NCI-H1417 (cell line): ENCODE measurements around the gene LHCGR.
A peak's percentile ranks its signal among the peaks of the same experiment; 100 is the strongest.
"Not testable (repeated sequence)": the region's sequence is repeated elsewhere in the genome, so short reads cannot be mapped to it uniquely, and the experiment has no call there.

Experiments
- DNase-seq, 3 experiments: peaks; one replicate each; lab custom pipeline; 2025; lab: John Stamatoyannopoulos, UW

LHCGR gene

DNA sequence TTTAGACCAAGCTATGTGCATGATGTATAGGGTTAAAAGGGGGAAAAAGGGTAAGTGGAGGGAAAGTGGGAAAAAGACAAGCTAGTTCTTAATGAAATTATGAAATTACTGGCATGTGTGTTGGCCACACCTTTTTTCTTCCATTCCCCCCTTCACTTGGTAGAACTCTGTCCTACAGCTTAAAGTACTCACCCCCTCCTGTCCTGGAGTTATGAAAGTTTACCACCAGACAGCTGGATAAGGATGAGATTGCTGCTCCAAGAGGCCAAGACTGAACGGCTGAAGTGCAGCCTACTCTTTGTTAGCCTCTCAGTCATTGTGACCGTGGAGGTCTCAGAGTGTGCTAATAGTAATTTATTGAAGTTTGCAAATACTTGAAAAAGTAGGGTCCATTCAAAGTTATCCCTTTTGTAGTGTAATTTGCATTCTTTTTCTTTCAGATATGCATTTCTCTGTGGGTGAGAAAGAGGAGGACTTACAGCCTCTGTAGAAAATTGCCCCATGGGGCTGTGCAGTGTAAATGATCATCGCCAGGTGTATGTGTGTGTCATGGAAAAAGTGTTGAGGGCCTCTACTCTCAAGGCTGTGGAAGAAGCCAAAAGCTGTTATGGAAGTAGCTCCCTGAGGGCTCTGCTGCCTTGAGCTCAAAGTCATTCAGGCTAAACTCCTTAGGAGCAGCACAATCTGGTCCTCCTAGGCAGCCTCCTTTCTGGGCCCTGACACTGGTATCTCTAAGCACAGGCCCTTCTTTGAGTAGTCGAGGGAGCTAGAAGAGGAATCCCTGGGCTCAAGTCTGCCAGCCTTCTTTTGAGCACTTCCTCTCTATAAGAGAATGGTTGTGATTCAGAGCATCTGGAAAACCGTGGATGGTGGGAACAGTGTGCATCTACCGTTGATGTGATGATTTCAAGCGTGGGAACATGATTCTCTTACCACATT is 46.2 kb downstream of the LHCGR start:
- DNase-seq = no peak

DNA sequence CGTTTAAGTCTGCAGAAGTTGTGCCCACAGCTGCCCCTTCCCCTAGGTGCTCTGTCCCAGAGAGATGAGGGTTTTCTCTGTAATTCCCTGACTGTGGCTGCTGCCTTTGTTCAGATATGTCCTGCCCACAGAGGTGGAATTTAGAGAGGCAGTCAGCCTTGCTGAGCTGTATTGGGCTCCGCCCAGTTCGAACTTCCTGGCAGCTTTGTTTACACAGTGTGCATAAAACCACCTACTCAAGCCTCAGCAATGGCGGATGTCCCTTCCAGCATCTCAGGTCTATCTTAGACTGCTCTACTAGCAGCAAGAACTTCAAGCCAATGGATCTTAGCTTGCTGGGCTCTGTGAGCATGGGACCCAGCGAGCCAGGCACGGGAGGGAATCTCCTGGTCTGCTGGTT is 48.1 kb downstream of the LHCGR start:
- peak in 2 of 3 experiments; percentile 19 to 58 for DNase-seq

DNA sequence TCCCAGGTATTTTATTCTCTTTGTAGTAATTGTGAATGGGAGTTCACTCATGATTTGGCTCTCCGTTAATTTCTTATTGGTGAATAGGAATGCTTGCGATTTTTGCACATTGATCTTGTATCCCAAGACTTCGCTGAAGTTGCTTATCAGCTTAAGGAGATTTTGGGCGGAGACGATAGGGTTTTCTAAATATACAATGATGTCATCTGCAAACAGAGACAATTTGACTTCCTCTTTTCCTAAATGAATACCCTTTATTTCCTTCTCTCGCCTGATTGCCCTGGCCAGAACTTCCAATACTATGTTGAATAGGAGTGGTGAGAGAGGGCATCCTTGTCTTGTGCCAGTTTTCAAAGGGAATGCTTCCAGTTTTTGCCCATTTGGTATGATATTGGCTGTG is 51.9 kb downstream of the LHCGR start:
- not testable (repeated sequence) for DNase-seq

DNA sequence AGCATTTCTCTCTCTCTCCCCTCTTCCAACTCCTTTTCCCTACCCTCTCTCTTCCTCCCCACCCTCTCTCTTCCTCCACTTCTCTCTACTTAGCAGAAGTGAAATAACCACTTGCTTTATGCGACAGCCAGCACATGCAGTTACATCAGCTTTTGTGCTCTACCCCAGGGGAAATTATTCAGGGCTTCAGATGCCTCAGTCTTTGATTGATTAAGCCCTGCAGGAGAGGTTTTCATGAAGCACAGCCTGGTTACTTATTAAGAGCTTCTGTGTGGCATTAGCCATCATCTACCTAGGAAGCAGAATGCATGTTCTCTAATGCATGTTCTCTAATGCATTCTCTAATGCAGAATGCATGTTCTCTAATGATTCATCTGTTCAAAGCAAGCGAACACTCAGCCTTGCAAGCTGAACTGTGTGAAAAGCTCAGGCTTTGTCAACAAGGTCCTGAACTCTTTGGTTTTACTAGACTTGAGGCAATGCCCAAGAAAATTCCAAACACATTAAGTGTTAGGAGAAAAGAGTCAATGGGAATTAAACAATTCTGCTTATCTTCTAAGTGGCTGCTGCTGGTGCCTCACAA is 56.1 kb downstream of the LHCGR start:
- DNase-seq = peak in 1 of 3 experiments; percentile 15

DNA sequence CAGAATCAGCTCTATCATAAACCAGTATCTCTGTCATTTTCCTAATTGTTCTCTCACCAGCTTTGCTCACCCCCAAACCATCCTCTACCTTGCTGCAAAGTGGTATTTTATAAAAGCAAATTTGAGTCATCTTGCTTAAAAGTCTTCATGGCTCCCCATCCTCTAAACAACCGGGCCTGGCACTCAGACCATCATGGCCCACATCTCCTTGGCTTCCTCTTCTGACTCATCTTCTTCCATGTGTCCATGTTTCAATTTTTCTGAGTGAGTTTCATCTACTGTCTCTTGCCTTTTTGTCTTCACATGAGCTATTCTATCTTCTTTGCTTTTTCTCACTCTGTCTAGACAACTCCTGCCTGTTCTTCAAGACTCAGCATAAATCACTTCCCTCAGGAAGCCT is 58.6 kb downstream of the LHCGR start:
- no peak for DNase-seq

DNA sequence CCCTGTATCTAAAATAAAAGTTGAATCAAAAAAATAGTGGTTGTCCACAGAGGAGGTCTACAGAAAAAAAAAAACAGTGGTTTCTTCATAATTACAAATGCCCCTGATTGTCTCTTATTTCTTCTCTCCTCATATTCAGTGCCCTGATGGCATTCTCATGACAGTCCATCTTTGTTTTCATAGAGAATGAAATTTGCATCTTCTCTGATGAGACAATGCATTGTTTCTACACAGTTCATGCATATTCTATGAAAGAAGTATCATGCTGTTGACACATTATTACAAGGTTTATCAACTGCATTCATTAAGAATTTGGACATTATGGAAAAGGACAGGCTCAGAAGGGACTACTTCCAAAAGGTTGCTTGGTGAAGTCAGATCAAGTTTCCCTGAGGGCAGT is 59.5 kb downstream of the LHCGR start:
- DNase-seq = no peak

DNA sequence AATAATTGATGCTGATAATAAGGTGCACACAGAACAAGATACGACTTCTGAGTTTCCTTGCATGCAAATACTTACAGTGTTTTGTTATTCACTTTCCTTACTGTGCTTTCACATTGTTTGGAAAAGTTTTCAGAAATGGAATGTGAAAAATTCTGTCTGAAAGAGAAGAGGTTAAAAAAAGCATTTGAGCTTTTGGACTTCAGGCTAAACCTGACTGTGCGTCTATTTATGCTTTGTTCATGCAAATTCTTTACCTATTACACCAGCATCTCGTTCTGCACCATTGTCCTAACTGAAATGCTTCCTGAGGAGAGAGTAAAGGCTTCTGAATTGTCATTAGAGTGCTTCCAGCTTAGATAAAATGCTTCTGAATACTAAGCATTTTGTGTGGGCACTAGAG is 61.4 kb downstream of the LHCGR start:
- no peak for DNase-seq

DNA sequence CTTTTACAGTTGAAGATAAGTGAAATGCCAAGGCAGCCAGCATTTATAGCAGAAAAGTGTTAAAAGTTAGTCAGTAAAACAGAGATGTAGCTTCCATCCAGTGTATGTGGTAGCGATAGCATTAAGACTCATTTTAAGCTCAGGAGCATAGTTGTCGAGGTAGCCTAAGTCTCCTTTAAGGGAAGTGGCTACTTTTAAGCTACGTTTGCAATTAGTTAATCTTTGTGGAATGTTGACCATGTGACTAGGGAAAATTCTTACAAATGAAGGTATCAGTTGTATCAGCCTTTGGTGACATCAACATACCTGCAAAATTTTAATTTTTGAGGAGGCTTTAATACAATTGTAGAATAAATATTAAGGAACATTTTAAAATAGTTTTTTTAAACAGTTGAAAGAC is 61.9 kb downstream of the LHCGR start:
- no peak for DNase-seq

DNA sequence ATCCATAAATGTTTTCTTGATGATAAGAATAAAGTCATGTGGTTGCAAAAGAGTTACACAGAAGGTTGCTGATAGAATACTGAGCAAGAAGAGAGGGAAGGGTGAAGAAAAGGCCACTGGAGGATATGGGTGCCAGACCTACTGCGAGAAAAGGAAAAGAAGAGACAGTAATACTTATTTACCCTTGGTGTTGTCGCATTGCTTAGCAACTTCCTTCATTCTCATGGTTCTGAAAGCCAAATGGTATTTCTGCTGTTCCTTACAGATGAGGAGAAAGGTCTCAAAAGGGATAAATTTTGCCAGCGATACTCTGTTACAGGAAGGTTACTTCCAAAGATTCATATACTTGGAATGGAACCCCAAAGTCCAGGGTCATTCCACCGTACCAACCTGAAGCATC is 62.5 kb downstream of the LHCGR start:
- DNase-seq = no peak

DNA sequence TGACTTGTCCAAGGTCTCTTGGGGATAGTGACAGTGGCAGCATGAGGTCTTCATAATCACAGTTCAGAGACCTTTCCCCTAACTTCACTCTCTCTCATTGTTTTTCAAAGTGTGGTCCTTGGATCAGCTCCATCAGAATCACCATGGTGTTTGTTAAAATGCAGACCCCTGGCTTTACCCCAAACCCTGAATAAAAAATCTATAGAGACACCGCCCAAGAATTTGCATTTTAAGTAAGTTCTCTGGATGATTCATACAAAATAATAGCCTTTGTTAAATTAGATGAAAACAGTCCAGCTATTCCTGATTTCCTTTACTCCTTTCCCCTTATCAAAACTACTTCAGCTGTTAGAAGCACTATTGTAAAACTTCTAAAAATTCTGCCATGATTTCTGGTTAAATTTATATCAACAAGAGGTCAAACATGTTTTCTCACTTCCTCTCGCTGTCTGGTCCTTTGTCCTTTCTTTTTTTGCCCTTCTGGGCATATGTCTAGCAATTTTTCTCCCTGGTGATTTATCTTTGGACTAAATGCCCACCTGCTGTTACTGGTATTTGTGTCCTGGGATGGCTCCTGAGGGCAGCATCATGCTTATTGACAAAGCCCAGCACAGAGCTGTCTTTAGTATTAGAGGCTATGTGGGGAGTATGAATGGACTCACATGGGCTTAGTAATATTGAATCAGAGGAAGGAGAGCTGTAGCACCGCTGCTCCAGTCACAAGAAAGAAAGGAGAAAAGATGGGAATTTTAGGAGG is 63.4 kb downstream of the LHCGR start:
- DNase-seq = no peak

DNA sequence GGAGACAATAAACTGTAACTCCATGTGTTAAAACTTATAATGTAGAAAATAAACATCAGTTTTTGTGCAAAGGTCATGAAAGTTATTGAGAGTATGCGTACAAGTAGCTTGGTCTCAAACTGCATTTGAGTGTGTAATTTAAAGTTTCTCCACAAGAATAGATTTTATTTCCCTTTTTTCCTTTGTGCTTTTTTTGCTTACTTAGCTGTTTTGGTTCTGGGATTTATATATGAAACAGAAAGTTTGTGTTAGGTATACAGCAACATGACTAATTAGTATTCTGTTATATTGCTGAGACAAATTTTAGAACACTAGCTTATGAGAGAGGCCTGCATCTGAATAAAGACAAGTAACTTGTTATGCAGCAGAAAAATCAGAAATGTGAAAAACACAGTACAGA is 70.4 kb downstream of the LHCGR start:
- DNase-seq = no peak

DNA sequence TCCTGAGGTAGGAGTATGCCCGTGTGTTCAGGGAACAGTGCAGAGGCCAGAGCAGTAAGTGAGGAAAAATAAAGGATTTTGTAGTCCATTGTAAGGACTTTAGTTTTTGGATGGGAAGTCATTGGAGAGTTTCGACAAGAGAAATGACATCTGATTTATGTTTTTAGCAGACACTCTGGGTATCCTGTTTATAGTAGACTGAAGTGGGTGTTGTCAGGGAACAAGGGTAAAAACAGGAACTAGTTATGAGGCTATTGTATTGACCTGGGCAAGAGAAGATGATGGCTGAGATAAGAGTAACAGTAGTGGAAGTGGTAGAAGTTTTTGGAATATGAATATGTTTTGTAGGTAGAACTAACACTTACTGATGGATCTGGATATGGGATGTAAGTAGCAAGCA is 78.1 kb downstream of the LHCGR start:
- DNase-seq = no peak

DNA sequence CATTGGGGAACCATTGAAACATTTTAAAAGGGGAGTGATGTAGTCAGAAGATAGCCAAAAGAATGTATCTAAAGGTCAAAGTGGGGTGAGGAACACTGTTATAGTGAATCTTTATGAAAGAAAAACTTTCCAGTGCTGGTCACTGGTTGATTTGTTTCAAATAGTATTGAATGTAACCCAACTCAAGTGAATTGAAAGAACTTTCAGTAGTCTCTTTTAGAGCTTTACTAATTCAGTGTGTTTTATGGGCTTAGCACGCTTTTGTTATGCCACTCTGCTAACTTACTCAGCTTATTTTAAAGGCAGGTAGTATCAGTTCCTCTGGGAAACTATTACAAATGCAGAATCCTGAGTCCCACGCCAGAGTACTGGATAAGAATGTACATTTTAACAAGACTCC is 80.6 kb downstream of the LHCGR start:
- no peak for DNase-seq

DNA sequence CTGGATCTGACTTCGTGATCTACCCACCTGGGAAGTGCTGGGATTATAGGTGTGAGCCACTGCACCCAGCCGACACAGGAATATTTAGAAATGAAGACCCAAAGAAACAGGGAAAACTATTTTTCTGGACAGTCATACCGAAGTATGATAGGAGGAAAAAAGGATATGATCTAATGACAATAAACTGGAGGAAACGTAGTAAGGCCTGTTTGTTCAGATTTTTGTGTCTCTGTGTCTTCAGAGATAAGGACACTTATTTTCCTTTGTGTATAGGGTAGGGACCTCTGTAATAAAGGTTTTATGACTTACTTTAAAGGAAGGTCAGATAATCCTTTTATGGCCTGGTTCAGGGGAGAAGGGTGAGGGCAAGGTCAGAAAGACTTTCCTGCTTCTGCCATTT is 81.9 kb downstream of the LHCGR start:
- DNase-seq = no peak

DNA sequence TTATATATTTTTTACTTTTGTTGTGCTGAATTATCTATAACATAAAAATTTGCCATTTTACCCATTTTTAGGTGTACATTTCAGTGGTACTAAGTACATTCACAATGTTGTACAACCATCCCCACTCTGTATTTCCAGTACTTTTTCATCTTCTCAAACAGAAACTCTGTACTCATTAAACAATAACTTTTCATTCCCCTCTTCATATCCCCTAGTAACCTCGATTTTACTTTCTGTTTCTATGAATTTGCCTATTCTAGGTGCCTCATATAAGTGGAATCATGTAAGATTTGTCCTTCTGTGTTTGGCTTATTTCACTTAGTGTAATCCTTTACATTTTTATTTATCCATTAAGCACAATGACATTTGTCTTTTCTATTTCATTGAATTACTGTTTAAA is 86.5 kb downstream of the LHCGR start:
- no peak for DNase-seq

DNA sequence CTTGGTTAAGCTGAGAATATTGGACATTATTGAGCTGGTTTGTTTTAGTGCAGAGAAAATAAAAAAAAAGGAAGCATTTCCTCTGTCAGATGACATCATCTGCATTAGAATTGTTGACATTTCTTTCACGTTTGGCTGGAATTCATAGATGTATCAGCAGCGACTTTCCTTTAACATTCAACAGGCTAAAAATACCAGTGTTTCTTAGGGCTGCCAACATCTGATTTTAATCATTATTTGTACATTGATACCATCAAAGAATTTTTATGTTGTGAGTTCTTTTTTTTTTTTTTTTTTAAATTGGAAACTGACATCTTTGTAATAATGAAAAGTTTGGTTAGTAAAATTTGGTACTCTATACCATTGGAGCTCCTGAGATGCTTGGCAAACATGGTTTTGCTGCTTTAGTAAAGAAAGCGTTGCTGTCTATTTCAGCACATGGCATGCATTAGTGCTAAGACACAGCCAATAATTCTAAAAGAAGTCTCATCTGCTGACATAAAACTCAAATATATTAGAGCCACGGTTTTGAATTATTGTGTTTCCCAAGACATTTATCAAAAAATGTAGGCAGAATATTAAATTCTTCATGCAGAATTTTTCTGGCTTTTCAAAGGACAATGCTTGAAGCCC is 104.2 kb downstream of the LHCGR start:
- DNase-seq = no peak

DNA sequence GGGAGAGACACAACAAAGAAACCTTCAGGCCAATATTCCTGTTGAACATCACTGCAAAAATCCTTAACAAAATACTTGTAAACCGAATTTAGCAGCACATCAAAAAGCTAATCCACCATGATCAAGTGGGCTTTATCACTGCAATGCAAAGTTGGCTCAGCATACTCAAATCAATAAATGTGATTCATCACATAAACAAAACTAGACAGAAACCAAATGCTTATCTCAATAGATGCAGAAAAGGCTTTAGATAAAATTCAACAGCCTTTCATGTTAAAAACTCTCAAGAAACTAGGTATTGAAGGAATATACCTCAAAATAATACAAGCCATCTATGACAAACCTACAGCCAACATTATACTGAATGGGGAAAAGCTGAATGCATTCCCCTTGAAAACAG is 117.3 kb downstream of the LHCGR start:
- no peak for DNase-seq
